HepG2 (cell line): ENCODE results near the gene HOXC5. TPM values are rescaled to one million over a fixed set of nuclear protein-coding genes. Genes with fewer than 3 reads are reported as not detected.

Source experiments
- CHCHD3 ChIP-seq: sonication (generic); formaldehyde crosslinking; IDR thresholded peaks from 2 replicates; pipeline ENCODE4 v1.8.0; 2022; ENCODE audit warnings: mild to moderate bottlenecking, missing genetic modification reagents, moderate library complexity
- CTCF ChIP-seq: sonication (generic); formaldehyde crosslinking; IDR thresholded peaks from 2 replicates; pipeline ENCODE4 v1.5.0; 2020; ENCODE audit warnings: mild to moderate bottlenecking, missing genetic modification reagents, moderate library complexity
- DDIT3 ChIP-seq: sonication (generic); formaldehyde crosslinking; IDR thresholded peaks from 2 replicates; pipeline ENCODE4 v1.4.0; 2020; ENCODE audit warnings: mild to moderate bottlenecking, missing genetic modification reagents
- HNF4G ChIP-seq, 2 experiments: sonication (generic) in 1 of 2; formaldehyde crosslinking in 1 of 2; IDR thresholded peaks; 2 replicates each; pipeline versions ENCODE4 v1.4.0 to v1.6.1; 2011 to 2020; ENCODE audit warnings: borderline replicate concordance in 2 of 2, low read depth in 2 of 2, mild to moderate bottlenecking in 2 of 2, low read length in 1 of 2, missing genetic modification reagents in 1 of 2, moderate library complexity in 1 of 2
- IKZF5 ChIP-seq: IDR thresholded peaks from 2 replicates; pipeline ENCODE4 v1.6.1; 2018; ENCODE audit warnings: missing genetic modification reagents, mild to moderate bottlenecking, missing compliant biosample characterization
- MXD3 ChIP-seq: IDR thresholded peaks from 2 replicates; pipeline ENCODE4 v1.6.1; 2016; ENCODE audit warnings: mild to moderate bottlenecking, missing biosample characterization, missing genetic modification reagents
- ZBTB8A ChIP-seq: sonication (generic); formaldehyde crosslinking; IDR thresholded peaks from 2 replicates; pipeline ENCODE4 v1.4.0; 2020; ENCODE audit warnings: mild to moderate bottlenecking, low read depth, missing genetic modification reagents, borderline replicate concordance
- ZNF276 ChIP-seq: sonication (generic); formaldehyde crosslinking; IDR thresholded peaks from 2 replicates; pipeline ENCODE4 v1.4.0; 2020; ENCODE audit warnings: mild to moderate bottlenecking, low read depth, missing genetic modification reagents
- ZNF317 ChIP-seq: sonication (generic); formaldehyde crosslinking; IDR thresholded peaks from 2 replicates; pipeline ENCODE4 v1.5.0; 2020; ENCODE audit warnings: mild to moderate bottlenecking, missing genetic modification reagents
- ZNF552 ChIP-seq: sonication (generic); formaldehyde crosslinking; IDR thresholded peaks from 2 replicates; pipeline ENCODE4 v1.9.0; 2022; ENCODE audit warnings: missing genetic modification reagents, mild to moderate bottlenecking, borderline replicate concordance
- ZNF605 ChIP-seq: sonication (generic); formaldehyde crosslinking; IDR thresholded peaks from 2 replicates; pipeline ENCODE4 v1.8.0; 2022; ENCODE audit warnings: mild to moderate bottlenecking, missing genetic modification reagents
- ZNF646 ChIP-seq: sonication (generic); formaldehyde crosslinking; IDR thresholded peaks from 2 replicates; pipeline ENCODE4 v1.9.0; 2021; ENCODE audit warnings: mild to moderate bottlenecking, missing genetic modification reagents
- polyA plus RNA-seq, 8 experiments: library from polyadenylated mRNA; depleted of rRNA in 3 of 8; stranded (reverse) in 7 of 8; unstranded in 1 of 8; fragments of >200 nt; fragmentation: Illumina TruSeq in 4 of 8; extraction: Trizol in 4 of 8; gene quantifications; 2 replicates each; pipeline versions ENCODE4 v1.2.1 to v1.2.3, GENCODE V29; 2011 to 2016; ENCODE audit warnings: low read depth in 4 of 8, missing spikeins in 1 of 8, mixed read lengths in 1 of 8; ENCODE audit not compliant: insufficient read depth in 1 of 8
- total RNA-seq, 5 experiments: library from RNA; depleted of rRNA; stranded (reverse); fragments of >200 nt; fragmentation: Illumina TruSeq; extraction: Trizol; gene quantifications; 2 replicates each; pipeline ENCODE4 v1.2.3, GENCODE V29; 2016; ENCODE audit warnings: low read depth in 1 of 5

The HOXC5 gene
- total and polyA plus RNA-seq, 2 of the 13 experiments (the other 11 are each of a cell fraction or from before 2014, with no cell fraction given), result not detected

- TF ChIP-seq DDIT3 (CRISPR knock-in tag) (no peak), ZNF552 (CRISPR knock-in tag) (0 out of 2 replicates have a peak, but pooled peaks have one; percentile 43), ZNF276 (CRISPR knock-in tag) (no peak), HNF4G (IDR thresholded peaks at IDR 0.05; ENCODE audit: borderline replicate concordance, low read depth, low read length) (no peak), HNF4G (CRISPR knock-in tag; IDR thresholded peaks at IDR 0.05; ENCODE audit: borderline replicate concordance, low read depth) (no peak), IKZF5 (CRISPR knock-in tag) (no peak), CHCHD3 (CRISPR knock-in tag) (no peak), ZNF605 (CRISPR knock-in tag) (no peak), ZNF317 (no peak), ZNF646 (CRISPR knock-in tag) (no peak), CTCF (CRISPR knock-in tag) (no peak), ZBTB8A (no peak), MXD3 (0 out of 2 replicates have a peak, but pooled peaks have one; percentile 44)
These were observed 32.4 kb upstream of the HOXC5 start, which contains the start of gene HOXC9 (continued) for GRCh38 chr12:54000116-54001114.
